ENCODE results near the gene ZDHHC11.

GRCh38 chr5:886036-886435 is 35.2 kb upstream of the ZDHHC11 start:
- no peak for TF ChIP-seq CTCF (IDR thresholded peaks at IDR 0.05; ENCODE audit: low read depth, low read length)
- TF ChIP-seq EZH2phosphoT487 (IDR thresholded peaks at IDR 0.05; ENCODE audit: low read depth), result no peak

Data from OCI-LY3 (cell line).